T-helper 22 cell (primary cell): ENCODE data around the gene SASH1.

Source experiments
- DNase-seq: peaks from one replicate; pipeline ENCODE4 v3.0.0-alpha.2; 2020; ENCODE audit warnings: low read depth

SASH1 gene

GRCh38 chr6:148405894-148406293 is 63.3 kb downstream of the SASH1 start:
- DNase-seq = no peak

- DNase-seq = no peak
Measured at GRCh38 chr6:148406579-148407371, 64.1 kb downstream of the SASH1 start.

- DNase-seq = no peak
Measured at GRCh38 chr6:148407372-148407771, 64.7 kb downstream of the SASH1 start.

- DNase-seq = no peak
Measured at GRCh38 chr6:148413321-148414091, 70.9 kb downstream of the SASH1 start.

- DNase-seq = no peak
Measured at GRCh38 chr6:148414092-148414489, 71.5 kb downstream of the SASH1 start.

- no peak for DNase-seq
Measured at GRCh38 chr6:148414836-148415235, 72.2 kb downstream of the SASH1 start.

- DNase-seq = no peak
Measured at GRCh38 chr6:148415511-148416260, 73.0 kb downstream of the SASH1 start.

GRCh38 chr6:148416330-148416965 is 73.8 kb downstream of the SASH1 start:
- no peak for DNase-seq

- DNase-seq = no peak
Measured at GRCh38 chr6:148417045-148417444, 74.4 kb downstream of the SASH1 start.

GRCh38 chr6:148419430-148419829 is 76.8 kb downstream of the SASH1 start:
- DNase-seq = no peak

- DNase-seq = no peak
Measured at GRCh38 chr6:148422085-148422484, 79.4 kb downstream of the SASH1 start.

- DNase-seq = no peak
Measured at GRCh38 chr6:148423133-148423532, 80.5 kb downstream of the SASH1 start.

GRCh38 chr6:148423601-148424270 is 81.1 kb downstream of the SASH1 start:
- DNase-seq = no peak

- no peak for DNase-seq
Measured at GRCh38 chr6:148425443-148425842, 82.8 kb downstream of the SASH1 start.

GRCh38 chr6:148426317-148426977 is 83.8 kb downstream of the SASH1 start:
- DNase-seq = no peak

- no peak for DNase-seq
Measured at GRCh38 chr6:148427333-148427732, 84.7 kb downstream of the SASH1 start.

GRCh38 chr6:148429423-148429822 is 86.8 kb downstream of the SASH1 start:
- no peak for DNase-seq

GRCh38 chr6:148430897-148431296 is 88.3 kb downstream of the SASH1 start:
- no peak for DNase-seq

GRCh38 chr6:148431413-148431812 is 88.8 kb downstream of the SASH1 start:
- no peak for DNase-seq

- DNase-seq = no peak
Measured at GRCh38 chr6:148431840-148432239, 89.2 kb downstream of the SASH1 start.
